ENCODE results near the gene SKP1. TPM values are rescaled to one million over a fixed set of nuclear protein-coding genes. Genes with fewer than 3 reads are reported as not detected.

The SKP1 gene
- total RNA-seq, 1 experiment from 2014 or later = 245 TPM

- TF ChIP-seq YY1 (IDR thresholded peaks at IDR 0.05; ENCODE audit: extremely low read depth, insufficient replicate concordance, low read depth, low read length) (peak; percentile 88), ZFX (IDR thresholded peaks at IDR 0.05) (peak; percentile 75), ELF1 (IDR thresholded peaks at IDR 0.05; ENCODE audit: borderline replicate concordance, low read depth) (no peak), EZH2 (IDR thresholded peaks at IDR 0.05) (no peak)
- TF ChIP-seq, protein P1, sequence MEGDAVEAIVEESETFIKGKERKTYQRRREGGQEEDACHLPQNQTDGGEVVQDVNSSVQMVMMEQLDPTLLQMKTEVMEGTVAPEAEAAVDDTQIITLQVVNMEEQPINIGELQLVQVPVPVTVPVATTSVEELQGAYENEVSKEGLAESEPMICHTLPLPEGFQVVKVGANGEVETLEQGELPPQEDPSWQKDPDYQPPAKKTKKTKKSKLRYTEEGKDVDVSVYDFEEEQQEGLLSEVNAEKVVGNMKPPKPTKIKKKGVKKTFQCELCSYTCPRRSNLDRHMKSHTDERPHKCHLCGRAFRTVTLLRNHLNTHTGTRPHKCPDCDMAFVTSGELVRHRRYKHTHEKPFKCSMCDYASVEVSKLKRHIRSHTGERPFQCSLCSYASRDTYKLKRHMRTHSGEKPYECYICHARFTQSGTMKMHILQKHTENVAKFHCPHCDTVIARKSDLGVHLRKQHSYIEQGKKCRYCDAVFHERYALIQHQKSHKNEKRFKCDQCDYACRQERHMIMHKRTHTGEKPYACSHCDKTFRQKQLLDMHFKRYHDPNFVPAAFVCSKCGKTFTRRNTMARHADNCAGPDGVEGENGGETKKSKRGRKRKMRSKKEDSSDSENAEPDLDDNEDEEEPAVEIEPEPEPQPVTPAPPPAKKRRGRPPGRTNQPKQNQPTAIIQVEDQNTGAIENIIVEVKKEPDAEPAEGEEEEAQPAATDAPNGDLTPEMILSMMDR (IDR thresholded peaks at IDR 0.05 in 2 of 3, conservative IDR thresholded peaks at IDR 0.05 in 1 of 3; ENCODE audit: borderline replicate concordance in 1 of 3, insufficient read depth in 1 of 3, low read depth in 2 of 3, low read length in 2 of 3) = no peak
- TF ChIP-seq, protein P2, sequence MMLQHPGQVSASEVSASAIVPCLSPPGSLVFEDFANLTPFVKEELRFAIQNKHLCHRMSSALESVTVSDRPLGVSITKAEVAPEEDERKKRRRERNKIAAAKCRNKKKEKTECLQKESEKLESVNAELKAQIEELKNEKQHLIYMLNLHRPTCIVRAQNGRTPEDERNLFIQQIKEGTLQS (IDR thresholded peaks at IDR 0.05) = no peak
- TF ChIP-seq, protein P3, sequence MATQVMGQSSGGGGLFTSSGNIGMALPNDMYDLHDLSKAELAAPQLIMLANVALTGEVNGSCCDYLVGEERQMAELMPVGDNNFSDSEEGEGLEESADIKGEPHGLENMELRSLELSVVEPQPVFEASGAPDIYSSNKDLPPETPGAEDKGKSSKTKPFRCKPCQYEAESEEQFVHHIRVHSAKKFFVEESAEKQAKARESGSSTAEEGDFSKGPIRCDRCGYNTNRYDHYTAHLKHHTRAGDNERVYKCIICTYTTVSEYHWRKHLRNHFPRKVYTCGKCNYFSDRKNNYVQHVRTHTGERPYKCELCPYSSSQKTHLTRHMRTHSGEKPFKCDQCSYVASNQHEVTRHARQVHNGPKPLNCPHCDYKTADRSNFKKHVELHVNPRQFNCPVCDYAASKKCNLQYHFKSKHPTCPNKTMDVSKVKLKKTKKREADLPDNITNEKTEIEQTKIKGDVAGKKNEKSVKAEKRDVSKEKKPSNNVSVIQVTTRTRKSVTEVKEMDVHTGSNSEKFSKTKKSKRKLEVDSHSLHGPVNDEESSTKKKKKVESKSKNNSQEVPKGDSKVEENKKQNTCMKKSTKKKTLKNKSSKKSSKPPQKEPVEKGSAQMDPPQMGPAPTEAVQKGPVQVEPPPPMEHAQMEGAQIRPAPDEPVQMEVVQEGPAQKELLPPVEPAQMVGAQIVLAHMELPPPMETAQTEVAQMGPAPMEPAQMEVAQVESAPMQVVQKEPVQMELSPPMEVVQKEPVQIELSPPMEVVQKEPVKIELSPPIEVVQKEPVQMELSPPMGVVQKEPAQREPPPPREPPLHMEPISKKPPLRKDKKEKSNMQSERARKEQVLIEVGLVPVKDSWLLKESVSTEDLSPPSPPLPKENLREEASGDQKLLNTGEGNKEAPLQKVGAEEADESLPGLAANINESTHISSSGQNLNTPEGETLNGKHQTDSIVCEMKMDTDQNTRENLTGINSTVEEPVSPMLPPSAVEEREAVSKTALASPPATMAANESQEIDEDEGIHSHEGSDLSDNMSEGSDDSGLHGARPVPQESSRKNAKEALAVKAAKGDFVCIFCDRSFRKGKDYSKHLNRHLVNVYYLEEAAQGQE (IDR thresholded peaks at IDR 0.05; ENCODE audit: low read depth) = no peak
These were observed 48.4 kb upstream of the SKP1 start (continued) for GRCh38 chr5:134224888-134225779.
